ENCODE results near the gene PDIA6.

Gene PDIA6

DNA sequence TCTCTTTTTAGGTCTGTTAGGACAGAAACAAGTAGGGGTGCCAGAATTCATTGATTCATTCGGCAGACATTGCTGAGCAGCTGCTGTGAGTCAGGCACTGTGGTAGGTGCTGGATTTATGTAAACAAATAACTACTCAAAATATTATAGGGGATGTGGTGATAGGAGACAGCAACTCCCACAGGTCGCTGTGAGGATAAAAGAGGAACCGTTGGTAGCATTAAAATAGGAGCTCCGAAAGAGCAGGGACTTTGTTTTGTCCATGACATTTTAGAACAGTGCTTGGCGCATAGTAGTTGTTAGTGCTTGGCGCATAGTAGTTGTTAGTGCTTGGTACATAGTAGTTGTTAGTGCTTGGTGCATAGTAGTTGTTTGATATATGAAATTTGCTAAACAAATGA is 62.0 kb downstream of the PDIA6 start:
- Histone ChIP-seq H3K9ac (ENCODE audit: low read length) (no peak overlapping the region), H3F3A (ENCODE audit: insufficient read depth) (no peaks in the 10 kb centered on the region), H3K27me3 (ENCODE audit: low read length) (no peaks in the 10 kb centered on the region), H4K20me1 (ENCODE audit: low read depth, low read length) (no peaks in the 10 kb centered on the region), H3K9me3 (ENCODE audit: insufficient read depth, low read length) (no peaks in the 10 kb centered on the region), H2AFZ (ENCODE audit: low read depth, low read length, severe bottlenecking) (no peak overlapping the region), H3K4me2 (ENCODE audit: low read depth, low read length, poor library complexity, severe bottlenecking) (no peak overlapping the region), H3K79me2 (ENCODE audit: insufficient read depth, low read length) (no peaks in the 10 kb centered on the region), H3K9me2 (replicated peaks; ENCODE audit: insufficient read depth, low read length) (no peaks in the 10 kb centered on the region), H3K27ac (ENCODE audit: low read depth, low read length) (no peak overlapping the region), H3K4me3 (ENCODE audit: insufficient read depth, low read length, poor library complexity, severe bottlenecking) (no peak overlapping the region), H3K36me3 (ENCODE audit: low read length) (no peaks in the 10 kb centered on the region)
- TF ChIP-seq, protein P1, sequence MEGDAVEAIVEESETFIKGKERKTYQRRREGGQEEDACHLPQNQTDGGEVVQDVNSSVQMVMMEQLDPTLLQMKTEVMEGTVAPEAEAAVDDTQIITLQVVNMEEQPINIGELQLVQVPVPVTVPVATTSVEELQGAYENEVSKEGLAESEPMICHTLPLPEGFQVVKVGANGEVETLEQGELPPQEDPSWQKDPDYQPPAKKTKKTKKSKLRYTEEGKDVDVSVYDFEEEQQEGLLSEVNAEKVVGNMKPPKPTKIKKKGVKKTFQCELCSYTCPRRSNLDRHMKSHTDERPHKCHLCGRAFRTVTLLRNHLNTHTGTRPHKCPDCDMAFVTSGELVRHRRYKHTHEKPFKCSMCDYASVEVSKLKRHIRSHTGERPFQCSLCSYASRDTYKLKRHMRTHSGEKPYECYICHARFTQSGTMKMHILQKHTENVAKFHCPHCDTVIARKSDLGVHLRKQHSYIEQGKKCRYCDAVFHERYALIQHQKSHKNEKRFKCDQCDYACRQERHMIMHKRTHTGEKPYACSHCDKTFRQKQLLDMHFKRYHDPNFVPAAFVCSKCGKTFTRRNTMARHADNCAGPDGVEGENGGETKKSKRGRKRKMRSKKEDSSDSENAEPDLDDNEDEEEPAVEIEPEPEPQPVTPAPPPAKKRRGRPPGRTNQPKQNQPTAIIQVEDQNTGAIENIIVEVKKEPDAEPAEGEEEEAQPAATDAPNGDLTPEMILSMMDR (IDR thresholded peaks at IDR 0.05; ENCODE audit: insufficient read depth, low read length, poor library complexity, severe bottlenecking) = no peak
- no peak for TF ChIP-seq EZH2phosphoT487 (conservative IDR thresholded peaks at IDR 0.05; ENCODE audit: low read length)

DNA sequence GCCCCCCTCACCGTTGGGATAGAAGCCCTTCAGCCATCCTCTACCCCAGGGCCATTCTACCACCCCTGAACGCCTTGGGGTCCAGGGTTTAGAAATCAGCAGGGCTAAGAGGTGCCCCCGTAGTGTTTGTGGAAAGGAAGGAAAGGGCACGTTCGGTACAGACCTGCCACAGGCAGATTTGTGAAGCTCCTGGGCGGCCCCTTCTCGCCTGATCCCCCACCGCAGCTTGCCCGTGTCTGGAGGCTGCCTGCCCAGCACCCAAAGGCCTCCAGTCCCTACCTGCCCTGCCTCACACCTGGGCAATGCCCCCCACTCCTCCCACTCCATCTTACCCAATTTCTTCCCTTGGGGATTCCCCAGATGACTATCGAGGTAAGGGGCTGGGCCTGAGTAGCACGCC is 69.9 kb downstream of the PDIA6 start:
- Histone ChIP-seq H3K4me2 (ENCODE audit: low read depth, low read length, poor library complexity, severe bottlenecking) (no peak overlapping the region), H3K9me2 (replicated peaks; ENCODE audit: insufficient read depth, low read length) (no peaks in the 10 kb centered on the region), H3K9ac (ENCODE audit: low read length) (no peak overlapping the region), H3K36me3 (ENCODE audit: low read length) (no peaks in the 10 kb centered on the region), H3K9me3 (ENCODE audit: insufficient read depth, low read length) (no peaks in the 10 kb centered on the region), H2AFZ (ENCODE audit: low read depth, low read length, severe bottlenecking) (no peak overlapping the region), H3K27ac (ENCODE audit: low read depth, low read length) (no peak overlapping the region), H4K20me1 (ENCODE audit: low read depth, low read length) (no peaks in the 10 kb centered on the region), H3K79me2 (ENCODE audit: insufficient read depth, low read length) (no peaks in the 10 kb centered on the region), H3F3A (ENCODE audit: insufficient read depth) (no peaks in the 10 kb centered on the region), H3K27me3 (ENCODE audit: low read length) (no peaks in the 10 kb centered on the region), H3K4me3 (ENCODE audit: insufficient read depth, low read length, poor library complexity, severe bottlenecking) (no peak overlapping the region)
- TF ChIP-seq, protein P1 (IDR thresholded peaks at IDR 0.05; ENCODE audit: insufficient read depth, low read length, poor library complexity, severe bottlenecking) = no peak
- no peak for TF ChIP-seq EZH2phosphoT487 (conservative IDR thresholded peaks at IDR 0.05; ENCODE audit: low read length)

DNA sequence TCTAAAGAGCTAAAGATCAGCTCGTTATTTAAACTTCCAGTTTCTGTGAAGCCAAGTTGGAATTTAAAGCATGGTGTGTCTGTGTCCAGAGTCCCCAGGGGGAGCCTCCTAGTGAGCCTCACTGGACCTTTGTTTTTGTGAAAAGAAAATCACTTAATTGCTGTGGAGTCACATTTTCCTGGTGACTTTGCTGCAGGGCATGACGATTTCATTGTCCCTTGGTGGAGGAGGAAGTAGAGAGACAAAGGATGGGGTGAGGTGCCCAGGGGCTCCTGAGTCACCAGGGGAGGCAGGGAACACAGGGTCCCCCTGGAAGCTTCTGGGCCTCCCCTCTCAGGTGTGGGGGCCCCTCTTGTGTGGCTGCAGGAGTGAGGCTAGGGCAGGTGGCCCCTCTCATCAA is 71.4 kb downstream of the PDIA6 start:
- H3K9ac ChIP-seq (ENCODE audit: low read length) = no peak overlapping the region
- TF ChIP-seq, protein P1 (IDR thresholded peaks at IDR 0.05; ENCODE audit: insufficient read depth, low read length, poor library complexity, severe bottlenecking) = no peak
- TF ChIP-seq EZH2phosphoT487 (conservative IDR thresholded peaks at IDR 0.05; ENCODE audit: low read length) = no peak
- no peaks in the 10 kb centered on the region for H3K27me3 ChIP-seq (ENCODE audit: low read length)
- no peak overlapping the region for H3K4me3 ChIP-seq (ENCODE audit: insufficient read depth, low read length, poor library complexity, severe bottlenecking)
- no peaks in the 10 kb centered on the region for H4K20me1 ChIP-seq (ENCODE audit: low read depth, low read length)
- no peaks in the 10 kb centered on the region for H3K79me2 ChIP-seq (ENCODE audit: insufficient read depth, low read length)
- no peaks in the 10 kb centered on the region for H3K9me3 ChIP-seq (ENCODE audit: insufficient read depth, low read length)
- no peaks in the 10 kb centered on the region for H3K9me2 ChIP-seq (replicated peaks; ENCODE audit: insufficient read depth, low read length)
- H3K4me2 ChIP-seq (ENCODE audit: low read depth, low read length, poor library complexity, severe bottlenecking) = no peak overlapping the region
- no peak overlapping the region for H2AFZ ChIP-seq (ENCODE audit: low read depth, low read length, severe bottlenecking)
- no peak overlapping the region for H3K27ac ChIP-seq (ENCODE audit: low read depth, low read length)
- H3F3A ChIP-seq (ENCODE audit: insufficient read depth) = no peaks in the 10 kb centered on the region
- no peaks in the 10 kb centered on the region for H3K36me3 ChIP-seq (ENCODE audit: low read length)
